ENCODE results near the gene IGLL1.

Gene IGLL1

GRCh38 chr22:23530106-23530505 is 50.0 kb downstream of the IGLL1 start:
- no peak for DNase-seq (ENCODE audit: low read depth in 4 of 4, low spot score in 1 of 4)

- no peak for DNase-seq (ENCODE audit: low read depth in 4 of 4, low spot score in 1 of 4)
Measured at GRCh38 chr22:23529166-23530103, 50.7 kb downstream of the IGLL1 start.

- no peak for DNase-seq (ENCODE audit: low read depth in 4 of 4, low spot score in 1 of 4)
Measured at GRCh38 chr22:23527971-23528740, 51.9 kb downstream of the IGLL1 start.

- no peak for DNase-seq (ENCODE audit: low read depth in 4 of 4, low spot score in 1 of 4)
Measured at GRCh38 chr22:23526596-23527316, 53.3 kb downstream of the IGLL1 start.

- DNase-seq (ENCODE audit: low read depth in 4 of 4, low spot score in 1 of 4), result no peak
Measured at GRCh38 chr22:23525510-23525909, 54.6 kb downstream of the IGLL1 start.

GRCh38 chr22:23524226-23524625 is 55.9 kb downstream of the IGLL1 start:
- no peak for DNase-seq (ENCODE audit: low read depth in 4 of 4, low spot score in 1 of 4)

- no peak for DNase-seq (ENCODE audit: low read depth in 4 of 4, low spot score in 1 of 4)
Measured at GRCh38 chr22:23523713-23524112, 56.4 kb downstream of the IGLL1 start.
